ENCODE measurements around the gene ICAM5. TPM values are rescaled to one million over a fixed set of nuclear protein-coding genes. Genes with fewer than 3 reads are reported as not detected.
A peak's percentile ranks its signal among the peaks of the same experiment; 100 is the strongest.

Gene ICAM5
- total RNA-seq, 1 experiment from 2014 or later, result 0.61 TPM

- Mint-ChIP-seq H3K4me3 (ENCODE audit: low read depth, unreplicated experiment) (peak overlapping the region; percentile 71), H3K9me3 (ENCODE audit: low read depth, unreplicated experiment) (no peaks in the 10 kb centered on the region), H3K27ac (ENCODE audit: unreplicated experiment) (peak overlapping the region; percentile 42), H3K4me1 (ENCODE audit: low read depth, unreplicated experiment) (peaks cover 18% of the 10 kb centered on the region), H3K36me3 (ENCODE audit: insufficient read depth, unreplicated experiment) (peaks cover 68% of the 10 kb centered on the region), H3K27me3 (ENCODE audit: unreplicated experiment) (no peaks in the 10 kb centered on the region)
- BruUV-seq (replicated peaks), result TSS peak; percentile 80
- CTCF ChIA-PET, result interaction anchor here (0.6 to 3.7 kb wide), 7 partner anchors 12 to 189 kb away, joined by 3 to 40 read pairs (median 4); partner anchors contain the start of gene FDX2
- DNase-seq, result no peak
- TF ChIP-seq CTCF (IDR thresholded peaks at IDR 0.05; ENCODE audit: unreplicated experiment), result no peak
- intact Hi-C loops (cut with micrococcal nuclease; ENCODE audit: unreplicated experiment), result no loop called here
Observed at GRCh38 chr19:10271543-10272086, 18.1 kb upstream of the ICAM5 start.

GRCh38 chr19:10274589-10274988, 15.2 kb upstream of the ICAM5 start:
- BruUV-seq (replicated peaks), result no TSS peak
- DNase-seq, result no peak
- no peaks in the 10 kb centered on the region for H3K9me3 Mint-ChIP-seq (ENCODE audit: low read depth, unreplicated experiment)
- H3K4me1 Mint-ChIP-seq (ENCODE audit: low read depth, unreplicated experiment), result peaks cover 15% of the 10 kb centered on the region
- CTCF ChIA-PET, result interaction anchor here (0.7 kb wide), 1 partner anchor 242 kb away, joined by 3 read pairs; no protein-coding TSS in a partner anchor
- H3K4me3 Mint-ChIP-seq (ENCODE audit: low read depth, unreplicated experiment), result peak overlapping the region; percentile 24
- no peak overlapping the region for H3K27ac Mint-ChIP-seq (ENCODE audit: unreplicated experiment)
- no peak for TF ChIP-seq CTCF (IDR thresholded peaks at IDR 0.05; ENCODE audit: unreplicated experiment)
- no peaks in the 10 kb centered on the region for H3K27me3 Mint-ChIP-seq (ENCODE audit: unreplicated experiment)
- intact Hi-C loops (cut with micrococcal nuclease; ENCODE audit: unreplicated experiment), result no loop called here
- H3K36me3 Mint-ChIP-seq (ENCODE audit: insufficient read depth, unreplicated experiment), result peaks cover 93% of the 10 kb centered on the region

- no peaks in the 10 kb centered on the region for H3K9me3 Mint-ChIP-seq (ENCODE audit: low read depth, unreplicated experiment)
- H3K4me3 Mint-ChIP-seq (ENCODE audit: low read depth, unreplicated experiment), result no peak overlapping the region
- peaks cover 80% of the 10 kb centered on the region for H3K36me3 Mint-ChIP-seq (ENCODE audit: insufficient read depth, unreplicated experiment)
- CTCF ChIA-PET, result interaction anchor here (0.7 kb wide), 1 partner anchor 299 kb away, joined by 8 read pairs; no protein-coding TSS in a partner anchor
- no TSS peak for BruUV-seq (replicated peaks)
- H3K27ac Mint-ChIP-seq (ENCODE audit: unreplicated experiment), result no peak overlapping the region
- H3K27me3 Mint-ChIP-seq (ENCODE audit: unreplicated experiment), result no peaks in the 10 kb centered on the region
- no peak for DNase-seq
- peaks cover 15% of the 10 kb centered on the region for H3K4me1 Mint-ChIP-seq (ENCODE audit: low read depth, unreplicated experiment)
- no peak for TF ChIP-seq CTCF (IDR thresholded peaks at IDR 0.05; ENCODE audit: unreplicated experiment)
- intact Hi-C loops (cut with micrococcal nuclease; ENCODE audit: unreplicated experiment), result no loop called here
Observed at GRCh38 chr19:10277795-10278589, 11.8 kb upstream of the ICAM5 start.

DNA sequence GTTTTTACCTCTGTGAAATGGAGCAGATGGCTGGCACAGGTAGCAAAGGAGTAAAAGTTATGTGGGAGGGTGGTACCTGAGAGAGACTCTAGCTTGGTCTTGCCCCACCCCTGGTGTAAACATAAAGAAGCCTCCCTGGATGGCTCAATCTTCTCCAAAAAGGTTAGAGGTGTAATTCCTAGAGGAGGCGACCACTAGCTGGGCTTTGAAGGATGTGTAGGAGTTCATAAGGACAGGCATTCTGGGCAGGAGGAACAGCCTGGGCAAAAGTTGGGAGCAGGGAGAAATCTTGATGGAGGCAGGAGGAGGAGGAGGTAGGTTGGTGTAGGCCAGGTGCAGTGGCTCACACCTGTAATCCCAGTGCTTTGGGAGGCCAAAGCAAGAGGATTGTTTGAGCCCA, 10.8 kb upstream of the ICAM5 start:
- no TSS peak for BruUV-seq (replicated peaks)
- CTCF ChIA-PET, result interaction anchor here (0.7 kb wide), 1 partner anchor 300 kb away, joined by 8 read pairs; no protein-coding TSS in a partner anchor
- Mint-ChIP-seq H3K27me3 (ENCODE audit: unreplicated experiment) (no peaks in the 10 kb centered on the region), H3K9me3 (ENCODE audit: low read depth, unreplicated experiment) (no peaks in the 10 kb centered on the region), H3K36me3 (ENCODE audit: insufficient read depth, unreplicated experiment) (peaks cover 74% of the 10 kb centered on the region), H3K27ac (ENCODE audit: unreplicated experiment) (no peak overlapping the region), H3K4me1 (ENCODE audit: low read depth, unreplicated experiment) (peaks cover 11% of the 10 kb centered on the region), H3K4me3 (ENCODE audit: low read depth, unreplicated experiment) (no peak overlapping the region)
- no peak for TF ChIP-seq CTCF (IDR thresholded peaks at IDR 0.05; ENCODE audit: unreplicated experiment)
- DNase-seq, result no peak
- intact Hi-C loops (cut with micrococcal nuclease; ENCODE audit: unreplicated experiment), result no loop called here

All from Calu3 (cell line).